Measurements from ENCODE around the gene DCAF4.

DCAF4 gene

DNA sequence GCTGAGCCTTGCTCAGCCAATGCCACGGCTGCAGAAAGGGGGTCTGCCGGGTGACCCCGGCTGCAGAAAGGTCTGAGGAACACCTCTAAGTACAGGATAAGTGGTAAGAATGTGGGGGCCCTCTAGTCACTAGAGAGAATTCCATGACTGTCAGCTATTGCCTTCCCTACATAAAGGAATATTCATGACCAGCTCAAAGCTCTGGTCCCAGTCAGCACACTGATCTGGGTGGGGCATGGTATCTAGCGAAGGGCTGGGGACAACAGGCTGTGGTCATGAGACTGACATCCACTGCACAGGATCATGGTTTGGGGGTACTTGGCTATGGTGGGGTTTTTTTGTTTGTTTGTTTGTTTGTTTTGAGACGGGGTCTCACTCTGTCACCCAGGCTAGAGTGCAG lies 42.1 kb downstream of the DCAF4 start:
- Histone ChIP-seq H3K9me2 (replicated peaks; ENCODE audit: low read depth, low read length) (no peaks in the 10 kb centered on the region), H3K36me3 (ENCODE audit: insufficient read depth, low read length) (peaks cover 45% of the 10 kb centered on the region; the same call in 1 of the 2 replicates), H3K27me3 (ENCODE audit: insufficient read depth, low read length, poor library complexity, severe bottlenecking) (no peaks in the 10 kb centered on the region), H3K4me1 (ENCODE audit: insufficient read depth, low read length, poor library complexity, severe bottlenecking) (no peaks in the 10 kb centered on the region), H3K79me2 (ENCODE audit: insufficient read depth, low read length) (no peaks in the 10 kb centered on the region), H3K4me3 (ENCODE audit: low read length, poor library complexity, severe bottlenecking) (no peak overlapping the region), H3K4me2 (ENCODE audit: low read depth, low read length, poor library complexity, severe bottlenecking) (no peak overlapping the region), H3F3A (ENCODE audit: low read depth) (no peaks in the 10 kb centered on the region), H3K9me3 (ENCODE audit: insufficient read depth, low read depth, low read length) (no peaks in the 10 kb centered on the region), H3K9ac (ENCODE audit: low read depth, low read length, poor library complexity, severe bottlenecking) (no peak overlapping the region), H4K20me1 (ENCODE audit: insufficient read depth, low read length, poor library complexity, severe bottlenecking) (no peaks in the 10 kb centered on the region), H2AFZ (ENCODE audit: low read length) (no peak overlapping the region)
- no peak for TF ChIP-seq EZH2phosphoT487 (IDR thresholded peaks at IDR 0.05; ENCODE audit: borderline replicate concordance)
- TF ChIP-seq, protein P1, sequence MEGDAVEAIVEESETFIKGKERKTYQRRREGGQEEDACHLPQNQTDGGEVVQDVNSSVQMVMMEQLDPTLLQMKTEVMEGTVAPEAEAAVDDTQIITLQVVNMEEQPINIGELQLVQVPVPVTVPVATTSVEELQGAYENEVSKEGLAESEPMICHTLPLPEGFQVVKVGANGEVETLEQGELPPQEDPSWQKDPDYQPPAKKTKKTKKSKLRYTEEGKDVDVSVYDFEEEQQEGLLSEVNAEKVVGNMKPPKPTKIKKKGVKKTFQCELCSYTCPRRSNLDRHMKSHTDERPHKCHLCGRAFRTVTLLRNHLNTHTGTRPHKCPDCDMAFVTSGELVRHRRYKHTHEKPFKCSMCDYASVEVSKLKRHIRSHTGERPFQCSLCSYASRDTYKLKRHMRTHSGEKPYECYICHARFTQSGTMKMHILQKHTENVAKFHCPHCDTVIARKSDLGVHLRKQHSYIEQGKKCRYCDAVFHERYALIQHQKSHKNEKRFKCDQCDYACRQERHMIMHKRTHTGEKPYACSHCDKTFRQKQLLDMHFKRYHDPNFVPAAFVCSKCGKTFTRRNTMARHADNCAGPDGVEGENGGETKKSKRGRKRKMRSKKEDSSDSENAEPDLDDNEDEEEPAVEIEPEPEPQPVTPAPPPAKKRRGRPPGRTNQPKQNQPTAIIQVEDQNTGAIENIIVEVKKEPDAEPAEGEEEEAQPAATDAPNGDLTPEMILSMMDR (conservative IDR thresholded peaks at IDR 0.05; ENCODE audit: low read length): no peak

DNA sequence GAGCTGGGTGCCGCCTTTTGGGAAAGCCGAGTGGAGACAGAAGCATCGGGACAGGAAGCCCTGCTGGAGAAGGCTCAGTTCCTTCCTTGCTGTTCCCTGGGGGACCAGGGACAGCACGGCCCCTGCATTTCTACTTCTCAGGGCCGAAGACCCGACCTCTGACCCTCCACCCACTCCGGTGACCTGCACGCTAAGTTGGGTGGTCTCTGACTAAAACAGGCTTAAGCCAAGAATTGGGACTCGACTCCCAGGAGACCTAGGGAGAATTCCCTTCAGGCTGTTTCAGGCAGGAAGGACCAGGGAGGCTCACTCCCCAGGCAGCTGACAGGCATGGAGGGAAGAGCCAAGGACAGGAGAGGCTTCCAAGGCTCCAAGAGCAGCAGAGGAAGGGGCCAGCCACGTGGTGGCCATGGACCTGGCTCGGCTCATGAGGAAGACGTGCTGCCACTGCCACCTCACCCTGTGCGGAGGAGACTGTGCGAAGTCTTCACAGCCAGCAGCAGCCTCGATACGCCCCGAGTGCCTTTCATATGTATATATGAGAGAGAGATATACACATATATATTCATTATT lies 43.9 kb downstream of the DCAF4 start:
- no peaks in the 10 kb centered on the region for H4K20me1 ChIP-seq (ENCODE audit: insufficient read depth, low read length, poor library complexity, severe bottlenecking)
- H3K4me2 ChIP-seq (ENCODE audit: low read depth, low read length, poor library complexity, severe bottlenecking): no peak overlapping the region
- no peak overlapping the region for H3K9ac ChIP-seq (ENCODE audit: low read depth, low read length, poor library complexity, severe bottlenecking)
- no peaks in the 10 kb centered on the region for H3K27me3 ChIP-seq (ENCODE audit: insufficient read depth, low read length, poor library complexity, severe bottlenecking)
- no peaks in the 10 kb centered on the region for H3K9me3 ChIP-seq (ENCODE audit: insufficient read depth, low read depth, low read length)
- H3K36me3 ChIP-seq (ENCODE audit: insufficient read depth, low read length): peaks cover 63% of the 10 kb centered on the region; the same call in 1 of the 2 replicates
- H2AFZ ChIP-seq (ENCODE audit: low read length): no peak overlapping the region
- TF ChIP-seq, protein P1 (conservative IDR thresholded peaks at IDR 0.05; ENCODE audit: low read length): no peak
- no peak for TF ChIP-seq EZH2phosphoT487 (IDR thresholded peaks at IDR 0.05; ENCODE audit: borderline replicate concordance)
- H3K9me2 ChIP-seq (replicated peaks; ENCODE audit: low read depth, low read length): no peaks in the 10 kb centered on the region
- H3K4me1 ChIP-seq (ENCODE audit: insufficient read depth, low read length, poor library complexity, severe bottlenecking): no peaks in the 10 kb centered on the region
- H3F3A ChIP-seq (ENCODE audit: low read depth): no peaks in the 10 kb centered on the region
- no peaks in the 10 kb centered on the region for H3K79me2 ChIP-seq (ENCODE audit: insufficient read depth, low read length)
- no peak overlapping the region for H3K4me3 ChIP-seq (ENCODE audit: low read length, poor library complexity, severe bottlenecking)

DNA sequence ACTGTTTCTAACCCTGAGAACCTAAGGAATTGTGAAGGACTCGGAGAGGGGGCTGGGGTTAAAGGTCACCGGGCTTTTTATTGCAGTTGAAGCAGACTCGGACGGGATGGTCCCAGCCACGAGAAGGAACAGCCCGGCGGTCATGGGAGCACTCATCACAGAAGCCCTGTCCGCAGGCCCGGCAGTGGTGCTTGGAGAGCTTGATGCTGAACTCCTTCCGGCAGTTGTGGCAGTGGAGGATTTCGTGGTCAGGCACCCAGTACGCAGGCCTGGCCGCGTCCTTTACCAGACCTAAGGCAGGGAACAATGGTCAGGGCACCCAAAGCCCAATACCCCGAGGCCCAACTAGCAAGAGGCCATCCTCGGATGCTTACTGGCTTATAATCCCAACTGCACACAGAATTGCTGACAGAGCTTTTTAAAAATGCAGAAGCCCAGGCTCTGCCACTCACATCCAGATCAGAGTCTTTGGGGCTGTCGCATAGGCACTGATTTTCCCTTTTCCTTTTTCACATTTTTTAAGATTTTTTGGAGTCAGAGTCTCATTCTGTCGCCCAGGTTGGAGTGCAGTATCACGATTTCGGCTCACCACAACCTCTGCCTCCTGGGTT lies 44.7 kb downstream of the DCAF4 start:
- H3K79me2 ChIP-seq (ENCODE audit: insufficient read depth, low read length): no peaks in the 10 kb centered on the region
- peaks cover 71% of the 10 kb centered on the region; the same call in 1 of the 2 replicates for H3K36me3 ChIP-seq (ENCODE audit: insufficient read depth, low read length)
- H3K27me3 ChIP-seq (ENCODE audit: insufficient read depth, low read length, poor library complexity, severe bottlenecking): no peaks in the 10 kb centered on the region
- H3K4me3 ChIP-seq (ENCODE audit: low read length, poor library complexity, severe bottlenecking): no peak overlapping the region
- H3K9me2 ChIP-seq (replicated peaks; ENCODE audit: low read depth, low read length): no peaks in the 10 kb centered on the region
- no peak for TF ChIP-seq EZH2phosphoT487 (IDR thresholded peaks at IDR 0.05; ENCODE audit: borderline replicate concordance)
- TF ChIP-seq, protein P1 (conservative IDR thresholded peaks at IDR 0.05; ENCODE audit: low read length): no peak
- H3K9ac ChIP-seq (ENCODE audit: low read depth, low read length, poor library complexity, severe bottlenecking): no peak overlapping the region
- H2AFZ ChIP-seq (ENCODE audit: low read length): no peak overlapping the region
- no peaks in the 10 kb centered on the region for H3K4me1 ChIP-seq (ENCODE audit: insufficient read depth, low read length, poor library complexity, severe bottlenecking)
- H3K4me2 ChIP-seq (ENCODE audit: low read depth, low read length, poor library complexity, severe bottlenecking): no peak overlapping the region
- no peaks in the 10 kb centered on the region for H3F3A ChIP-seq (ENCODE audit: low read depth)
- no peaks in the 10 kb centered on the region for H3K9me3 ChIP-seq (ENCODE audit: insufficient read depth, low read depth, low read length)
- H4K20me1 ChIP-seq (ENCODE audit: insufficient read depth, low read length, poor library complexity, severe bottlenecking): no peaks in the 10 kb centered on the region
